ENCODE measurements around the gene PRPF39. TPM values are rescaled to one million over a fixed set of nuclear protein-coding genes. Genes with fewer than 3 reads are reported as not detected.

PRPF39 gene
- total RNA-seq, 5 donors from 2014 or later (not counting 1 experiment from before 2014, with no cell fraction given) = 54.4 to 62.5 (median 56.9) TPM

DNA sequence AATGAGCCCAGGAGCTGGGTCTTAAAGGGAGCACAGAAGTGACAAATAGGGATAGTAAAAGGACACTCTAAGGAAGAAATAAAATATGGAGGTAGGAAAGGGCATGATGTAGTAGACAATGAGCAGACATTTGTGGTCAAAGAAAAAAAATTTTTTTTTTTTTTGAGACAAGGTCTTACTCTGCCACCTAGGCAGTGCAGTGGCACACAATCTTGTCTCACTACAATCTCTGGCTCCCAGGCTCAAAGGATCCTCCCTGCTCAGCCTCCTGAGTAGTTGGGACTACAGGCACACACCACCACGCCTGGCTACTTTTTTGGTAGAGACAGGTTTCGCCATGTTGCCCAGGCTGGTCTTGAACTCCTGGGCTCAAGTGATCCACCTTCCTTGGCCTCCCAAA lies 41.8 kb downstream of the PRPF39 start:
- peaks cover 0 to 38% of the 10 kb centered on the region in 2 donors for H3K36me3 ChIP-seq (ENCODE audit: control insufficient read depth in 2 of 2, extremely low read depth in 1 of 2, insufficient read depth in 1 of 2, low read length in 1 of 2)
- no peak for DNase-seq
- H3K4me1 ChIP-seq (ENCODE audit: control insufficient read depth in 1 of 2, extremely low read depth in 1 of 2, insufficient read depth in 2 of 2, low read length in 2 of 2) = no peaks in the 10 kb centered on the region
- no peak for ATAC-seq (replicated peaks in 1 of 4)
- H3K27me3 Mint-ChIP-seq = no peaks in the 10 kb centered on the region
- no peaks in the 10 kb centered on the region for H3K27me3 ChIP-seq (replicated peaks in 1 of 2; ENCODE audit: control insufficient read depth in 2 of 2, extremely low read depth in 1 of 2, insufficient read depth in 2 of 2, low read length in 1 of 2)
- no peak overlapping the region for H3K4me3 Mint-ChIP-seq
- H3K9me3 Mint-ChIP-seq = no peaks in the 10 kb centered on the region
- H3K4me3 ChIP-seq (ENCODE audit: control insufficient read depth in 1 of 2, extremely low read depth in 1 of 2, low read length in 1 of 2) = no peak overlapping the region
- ChIA-PET POLR2A (interaction anchor here in 1 of 2 donors (0.6 kb wide), 1 partner anchor 16 kb away, joined by 6 read pairs; no protein-coding TSS in a partner anchor), CTCF (no interaction called here)
- peaks cover 9 to 16% (median 9%) of the 10 kb centered on the region in 3 donors for H3K4me1 Mint-ChIP-seq
- no peak overlapping the region for H3K27ac Mint-ChIP-seq
- H3K9me3 ChIP-seq = no peaks in the 10 kb centered on the region
- peaks cover 25% of the 10 kb centered on the region for H3K36me3 Mint-ChIP-seq
- WGBS (ENCODE audit: insufficient coverage) = 100% methylated on average over 2 of the region's 2 CpGs
- H3K27ac ChIP-seq (ENCODE audit: low read length) = no peak overlapping the region

DNA sequence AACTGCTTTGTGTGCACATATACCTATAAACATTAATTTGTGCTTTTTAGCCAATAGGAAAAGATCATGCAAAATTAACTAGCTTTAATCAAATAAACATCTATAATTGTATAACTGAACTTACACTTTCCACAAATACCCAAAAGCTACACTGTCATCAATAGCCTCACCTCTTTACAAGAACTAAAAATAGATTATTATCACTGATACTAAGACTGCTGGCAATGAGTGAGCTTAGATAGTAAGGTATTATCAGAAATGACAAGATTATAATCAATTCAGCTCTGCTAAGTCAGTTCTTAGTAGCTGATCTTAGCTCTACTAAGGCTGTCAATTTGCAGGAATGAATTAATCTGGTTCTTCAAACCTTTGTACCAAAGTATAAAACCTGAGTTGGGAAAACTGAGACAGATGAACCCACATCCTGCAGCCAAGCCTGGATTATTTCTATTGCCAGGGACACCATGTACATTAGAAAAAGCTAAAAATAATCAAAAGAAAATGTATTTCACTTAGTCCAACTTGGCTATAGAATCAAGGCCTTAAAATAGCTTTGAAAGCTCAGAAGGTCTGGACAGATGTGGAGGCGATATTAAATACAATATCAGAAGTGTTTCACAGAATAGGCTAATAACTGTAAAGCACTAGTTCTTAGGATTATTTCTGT lies 45.2 kb downstream of the PRPF39 start:
- DNase-seq (no peak), ATAC-seq (replicated peaks in 1 of 4) (no peak)
- no CpG with 5 or more reads among the region's 1 CpG for WGBS (ENCODE audit: insufficient coverage)
- ChIA-PET CTCF (no interaction called here), POLR2A (interaction anchor here (0.5 to 1.2 kb wide), 4 partner anchors 12 to 17 kb away, joined by 3 to 4 read pairs (median 3); no protein-coding TSS in a partner anchor)
- H3K4me1 ChIP-seq (ENCODE audit: control insufficient read depth in 1 of 2, extremely low read depth in 1 of 2, insufficient read depth in 2 of 2, low read length in 2 of 2) = peaks cover 3 to 12% of the 10 kb centered on the region in 2 experiments
- Mint-ChIP-seq H3K4me1 (peaks cover 30 to 39% (median 31%) of the 10 kb centered on the region in 3 donors), H3K27ac (no peak overlapping the region), H3K36me3 (peaks cover 13% of the 10 kb centered on the region), H3K9me3 (no peaks in the 10 kb centered on the region), H3K4me3 (no peak overlapping the region), H3K27me3 (no peaks in the 10 kb centered on the region)
- H3K27me3 ChIP-seq (replicated peaks in 1 of 2; ENCODE audit: control insufficient read depth in 2 of 2, extremely low read depth in 1 of 2, insufficient read depth in 2 of 2, low read length in 1 of 2) = no peaks in the 10 kb centered on the region
- no peak overlapping the region for H3K4me3 ChIP-seq (ENCODE audit: control insufficient read depth in 1 of 2, extremely low read depth in 1 of 2, low read length in 1 of 2)
- peaks cover 0 to 16% of the 10 kb centered on the region in 2 donors for H3K36me3 ChIP-seq (ENCODE audit: control insufficient read depth in 2 of 2, extremely low read depth in 1 of 2, insufficient read depth in 1 of 2, low read length in 1 of 2)
- H3K27ac ChIP-seq (ENCODE audit: low read length) = no peak overlapping the region
- H3K9me3 ChIP-seq = no peaks in the 10 kb centered on the region

DNA sequence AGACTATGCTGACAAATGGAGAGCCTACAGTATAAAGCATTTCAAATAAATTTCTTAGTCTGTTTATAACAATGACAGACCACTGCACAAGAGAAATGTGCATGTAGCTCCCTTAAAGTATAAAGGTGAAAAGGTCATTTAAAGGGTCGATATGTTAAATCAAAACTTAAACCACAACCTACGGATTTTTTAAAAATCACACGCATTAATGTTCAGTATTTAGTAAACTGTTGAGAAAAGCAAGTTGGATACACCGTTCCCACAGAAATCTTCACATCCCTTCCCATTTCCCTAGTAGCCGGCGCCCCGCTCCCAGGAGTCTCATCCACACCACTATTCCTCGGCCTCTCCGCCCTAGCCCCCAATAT lies 49.8 kb downstream of the PRPF39 start:
- peak in 1 of 35 experiments; percentile 13 for DNase-seq

DNA sequence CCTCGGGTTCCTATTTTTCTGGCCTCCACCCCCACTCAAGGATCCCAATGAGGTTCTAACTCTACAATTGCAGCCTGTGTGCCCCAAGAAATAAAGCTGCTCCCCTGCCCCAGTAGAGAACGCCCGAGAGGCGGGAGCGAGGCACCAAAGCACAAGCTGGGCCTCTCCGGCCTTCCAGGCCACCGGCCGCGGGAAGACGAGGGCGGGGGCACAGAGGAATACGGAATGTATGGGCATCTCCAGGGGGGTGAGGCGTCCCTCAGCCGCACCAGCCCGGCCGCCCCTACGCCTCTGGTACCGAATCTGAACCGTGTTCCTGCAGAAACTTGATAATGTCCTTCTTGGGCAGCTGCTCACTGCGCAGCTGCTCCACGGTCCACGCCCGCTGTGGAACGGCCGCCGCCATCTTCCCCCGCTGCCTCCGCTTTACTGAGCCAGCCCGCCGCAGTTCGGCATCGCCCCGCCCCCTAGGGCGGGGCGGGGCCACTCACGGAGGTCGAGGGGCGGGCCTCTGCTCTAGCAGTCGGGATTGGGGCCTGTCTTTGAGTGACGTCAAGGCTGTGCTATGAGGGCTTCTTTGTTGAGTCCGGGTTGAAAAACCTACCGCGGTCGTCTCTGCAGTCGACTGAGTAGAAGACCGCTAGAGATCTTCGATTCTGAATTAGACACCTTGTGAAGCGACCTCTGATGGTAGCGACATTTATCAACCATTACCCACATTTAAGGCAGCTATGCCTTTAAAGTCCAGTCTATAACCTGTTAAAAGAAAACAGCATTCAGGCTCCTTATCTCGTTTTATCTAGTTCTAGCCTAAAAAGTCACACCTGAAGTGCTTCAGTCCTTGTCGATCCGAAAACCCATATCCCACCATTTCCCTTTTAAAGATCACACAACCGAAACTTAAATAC lies 50.4 kb downstream of the PRPF39 start, which contains the start of gene FKBP3:
FKBP3 (minus strand) TSS at position 431 of the 908 bp plus-strand sequence; CDS start at position 406, 25 bp downstream.
- H3K9me3 ChIP-seq = no peaks in the 10 kb centered on the region
- H3K36me3 ChIP-seq (ENCODE audit: control insufficient read depth in 2 of 2, extremely low read depth in 1 of 2, insufficient read depth in 1 of 2, low read length in 1 of 2) = peaks cover 0 to 2% of the 10 kb centered on the region in 2 donors
- no peaks in the 10 kb centered on the region for H3K27me3 Mint-ChIP-seq
- CTCF ChIA-PET = interaction anchor here (1.0 to 2.7 kb wide), 4 partner anchors 11 to 177 kb away, joined by 3 to 16 read pairs (median 4); partner anchors contain the start of genes KLHL28 (in 1 of the 2), MIS18BP1 (in 1 of the 2) and TOGARAM1 (in 1 of the 2)
- POLR2A ChIA-PET = interaction anchor here (0.9 to 1.6 kb wide), 5 partner anchors 13 to 173 kb away, joined by 3 to 8 read pairs (median 3); partner anchors contain the start of genes KLHL28 (in 2 of the 2) and TOGARAM1 (in 2 of the 2)
- no peaks in the 10 kb centered on the region for H3K36me3 Mint-ChIP-seq
- WGBS (ENCODE audit: insufficient coverage) = 0% methylated on average over 47 of the region's 53 CpGs
- H3K4me1 Mint-ChIP-seq = peaks cover 53 to 56% (median 55%) of the 10 kb centered on the region in 3 donors
- ATAC-seq (replicated peaks in 1 of 4) (peak; percentile 90 to 97 (median 93)), DNase-seq (peak; percentile 89 to 98 (median 96))
- no peaks in the 10 kb centered on the region for H3K27me3 ChIP-seq (replicated peaks in 1 of 2; ENCODE audit: control insufficient read depth in 2 of 2, extremely low read depth in 1 of 2, insufficient read depth in 2 of 2, low read length in 1 of 2)
- H3K4me3 ChIP-seq (ENCODE audit: control insufficient read depth in 1 of 2, extremely low read depth in 1 of 2, low read length in 1 of 2) = peak within 1 kb of the TSS; percentile 76 to 94
- no peaks in the 10 kb centered on the region for H3K9me3 Mint-ChIP-seq
- peaks cover 19 to 29% of the 10 kb centered on the region in 2 experiments for H3K4me1 ChIP-seq (ENCODE audit: control insufficient read depth in 1 of 2, extremely low read depth in 1 of 2, insufficient read depth in 2 of 2, low read length in 2 of 2)
- peak within 1 kb of the TSS; percentile 92 for H3K27ac ChIP-seq (ENCODE audit: low read length)
- H3K4me3 Mint-ChIP-seq = peak within 1 kb of the TSS; percentile 96 to 99 (median 98)
- peak within 1 kb of the TSS; percentile 97 to 99 for H3K27ac Mint-ChIP-seq

More for the DNA sequence above, 49.8 kb downstream of the PRPF39 start:
- peaks cover 19 to 26% of the 10 kb centered on the region in 2 experiments for H3K4me1 ChIP-seq (ENCODE audit: control insufficient read depth in 1 of 2, extremely low read depth in 1 of 2, insufficient read depth in 2 of 2, low read length in 2 of 2)
- ATAC-seq (replicated peaks in 1 of 4) = no peak
- peaks cover 0 to 5% of the 10 kb centered on the region in 2 donors for H3K36me3 ChIP-seq (ENCODE audit: control insufficient read depth in 2 of 2, extremely low read depth in 1 of 2, insufficient read depth in 1 of 2, low read length in 1 of 2)
- peak overlapping the region; percentile 76 to 94 for H3K4me3 ChIP-seq (ENCODE audit: control insufficient read depth in 1 of 2, extremely low read depth in 1 of 2, low read length in 1 of 2)
- no peaks in the 10 kb centered on the region for H3K9me3 ChIP-seq
- Mint-ChIP-seq H3K4me1 (peaks cover 51 to 58% (median 53%) of the 10 kb centered on the region in 3 donors), H3K27me3 (no peaks in the 10 kb centered on the region), H3K27ac (peak overlapping the region; percentile 97 to 99), H3K36me3 (no peaks in the 10 kb centered on the region), H3K9me3 (no peaks in the 10 kb centered on the region), H3K4me3 (peak overlapping the region; percentile 96 to 99 (median 98))
- 0% methylated on average over 6 of the region's 9 CpGs for WGBS (ENCODE audit: insufficient coverage)
- no peaks in the 10 kb centered on the region for H3K27me3 ChIP-seq (replicated peaks in 1 of 2; ENCODE audit: control insufficient read depth in 2 of 2, extremely low read depth in 1 of 2, insufficient read depth in 2 of 2, low read length in 1 of 2)
- CTCF ChIA-PET = interaction anchor here (0.6 to 2.7 kb wide), 4 partner anchors 11 to 220 kb away, joined by 3 to 16 read pairs (median 4); partner anchors contain the start of genes KLHL28 (in 1 of the 2) and TOGARAM1 (in 1 of the 2)
- peak overlapping the region; percentile 92 for H3K27ac ChIP-seq (ENCODE audit: low read length)
- POLR2A ChIA-PET = interaction anchor here (0.5 to 1.6 kb wide), 6 partner anchors 12 to 205 kb away, joined by 3 to 9 read pairs (median 3); partner anchors contain the start of genes KLHL28 (in 1 of the 2) and TOGARAM1 (in 1 of the 2)

DNA sequence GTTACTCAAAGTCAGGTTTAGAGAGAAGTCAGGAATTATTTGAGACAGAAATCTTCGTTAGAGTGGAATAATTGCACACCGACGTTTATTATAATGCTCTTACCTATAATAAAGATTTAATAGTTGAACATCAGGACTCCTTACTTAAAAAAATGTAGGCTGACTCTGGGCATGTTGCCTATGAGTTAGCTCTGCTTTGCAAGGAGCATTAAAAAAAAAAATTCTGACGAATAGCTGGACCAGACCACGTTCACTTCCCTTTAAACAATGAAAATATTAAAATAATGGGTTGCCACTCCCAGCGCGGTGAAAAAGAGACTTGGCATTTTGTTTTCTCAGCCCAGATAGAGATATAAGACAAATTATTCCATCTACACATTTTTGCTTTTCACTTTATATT lies 51.2 kb downstream of the PRPF39 start:
- ATAC-seq (replicated peaks in 1 of 4) (no peak), DNase-seq (no peak)
- Mint-ChIP-seq H3K4me3 (peak overlapping the region; percentile 96 to 99 (median 98)), H3K27me3 (no peaks in the 10 kb centered on the region), H3K36me3 (no peaks in the 10 kb centered on the region), H3K27ac (peak overlapping the region; percentile 97 to 99), H3K9me3 (no peaks in the 10 kb centered on the region), H3K4me1 (peaks cover 52 to 55% (median 53%) of the 10 kb centered on the region in 3 donors)
- no peaks in the 10 kb centered on the region for H3K36me3 ChIP-seq (ENCODE audit: control insufficient read depth in 2 of 2, extremely low read depth in 1 of 2, insufficient read depth in 1 of 2, low read length in 1 of 2)
- ChIA-PET POLR2A (interaction anchor here (0.5 to 1.6 kb wide), 3 partner anchors 173 to 238 kb away, joined by 4 to 8 read pairs (median 6); partner anchors contain the start of genes KLHL28 (in 2 of the 2) and TOGARAM1 (in 2 of the 2)), CTCF (interaction anchor here (1.2 to 2.7 kb wide), 3 partner anchors 118 to 178 kb away, joined by 4 to 16 read pairs (median 4); partner anchors contain the start of genes KLHL28 (in 1 of the 2), MIS18BP1 (in 1 of the 2) and TOGARAM1 (in 1 of the 2))
- H3K9me3 ChIP-seq = no peaks in the 10 kb centered on the region
- no peaks in the 10 kb centered on the region for H3K27me3 ChIP-seq (replicated peaks in 1 of 2; ENCODE audit: control insufficient read depth in 2 of 2, extremely low read depth in 1 of 2, insufficient read depth in 2 of 2, low read length in 1 of 2)
- peaks cover 19 to 29% of the 10 kb centered on the region in 2 experiments for H3K4me1 ChIP-seq (ENCODE audit: control insufficient read depth in 1 of 2, extremely low read depth in 1 of 2, insufficient read depth in 2 of 2, low read length in 2 of 2)
- H3K4me3 ChIP-seq (ENCODE audit: control insufficient read depth in 1 of 2, extremely low read depth in 1 of 2, low read length in 1 of 2) = peak overlapping the region; percentile 76 to 94
- no CpG with 5 or more reads among the region's 7 CpGs for WGBS (ENCODE audit: insufficient coverage)
- peak overlapping the region; percentile 92 for H3K27ac ChIP-seq (ENCODE audit: low read length)
